ENCODE results near the gene TBCD.

TBCD gene

GRCh38 chr17:82718986-82719685, 32.7 kb upstream of the TBCD start:
- ChIA-PET POLR2A (no interaction called here), CTCF (interaction anchor here (0.8 kb wide), 1 partner anchor 10 kb away, joined by 3 read pairs; no protein-coding TSS in a partner anchor)
- DNase-seq (ENCODE audit: extremely low spot score), result no peak
- TF ChIP-seq, protein P1, sequence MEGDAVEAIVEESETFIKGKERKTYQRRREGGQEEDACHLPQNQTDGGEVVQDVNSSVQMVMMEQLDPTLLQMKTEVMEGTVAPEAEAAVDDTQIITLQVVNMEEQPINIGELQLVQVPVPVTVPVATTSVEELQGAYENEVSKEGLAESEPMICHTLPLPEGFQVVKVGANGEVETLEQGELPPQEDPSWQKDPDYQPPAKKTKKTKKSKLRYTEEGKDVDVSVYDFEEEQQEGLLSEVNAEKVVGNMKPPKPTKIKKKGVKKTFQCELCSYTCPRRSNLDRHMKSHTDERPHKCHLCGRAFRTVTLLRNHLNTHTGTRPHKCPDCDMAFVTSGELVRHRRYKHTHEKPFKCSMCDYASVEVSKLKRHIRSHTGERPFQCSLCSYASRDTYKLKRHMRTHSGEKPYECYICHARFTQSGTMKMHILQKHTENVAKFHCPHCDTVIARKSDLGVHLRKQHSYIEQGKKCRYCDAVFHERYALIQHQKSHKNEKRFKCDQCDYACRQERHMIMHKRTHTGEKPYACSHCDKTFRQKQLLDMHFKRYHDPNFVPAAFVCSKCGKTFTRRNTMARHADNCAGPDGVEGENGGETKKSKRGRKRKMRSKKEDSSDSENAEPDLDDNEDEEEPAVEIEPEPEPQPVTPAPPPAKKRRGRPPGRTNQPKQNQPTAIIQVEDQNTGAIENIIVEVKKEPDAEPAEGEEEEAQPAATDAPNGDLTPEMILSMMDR (IDR thresholded peaks at IDR 0.05; ENCODE audit: control extremely low read depth, extremely low read depth, low read depth, missing control alignments), result no peak

DNA sequence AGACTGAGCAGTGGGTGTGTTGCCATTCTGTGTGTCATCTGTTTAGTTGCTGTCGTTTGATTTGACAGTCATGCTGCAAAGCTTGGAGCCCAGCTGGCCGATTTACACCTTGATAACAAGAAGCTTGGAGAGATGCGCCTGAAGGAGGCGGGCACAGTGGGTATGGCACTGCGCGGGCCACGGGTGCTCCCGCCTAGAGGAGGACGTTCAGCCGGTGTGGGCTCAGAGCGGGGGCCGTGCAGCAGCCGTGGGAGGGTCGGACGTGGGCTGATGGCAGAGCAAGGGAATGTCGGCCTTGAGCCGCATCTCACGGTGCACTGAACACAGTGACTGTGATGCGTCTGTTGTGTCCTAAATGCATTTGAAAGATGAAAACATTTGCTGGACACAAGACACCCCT, 31.7 kb upstream of the TBCD start:
- no peak for DNase-seq (ENCODE audit: extremely low spot score)
- ChIA-PET CTCF (interaction anchor here (0.8 kb wide), 1 partner anchor 9 kb away, joined by 3 read pairs; no protein-coding TSS in a partner anchor), POLR2A (no interaction called here)
- TF ChIP-seq, protein P1 (IDR thresholded peaks at IDR 0.05; ENCODE audit: control extremely low read depth, extremely low read depth, low read depth, missing control alignments), result no peak

GRCh38 chr17:82722341-82723013, 29.4 kb upstream of the TBCD start:
- ChIA-PET CTCF (interaction anchor here (0.9 kb wide), 1 partner anchor 20 kb away, joined by 3 read pairs; no protein-coding TSS in a partner anchor), POLR2A (no interaction called here)
- no peak for DNase-seq (ENCODE audit: extremely low spot score)
- TF ChIP-seq, protein P1 (IDR thresholded peaks at IDR 0.05; ENCODE audit: control extremely low read depth, extremely low read depth, low read depth, missing control alignments), result no peak

- ChIA-PET POLR2A (no interaction called here), CTCF (interaction anchor here (0.9 kb wide), 1 partner anchor 19 kb away, joined by 3 read pairs; no protein-coding TSS in a partner anchor)
- no peak for DNase-seq (ENCODE audit: extremely low spot score)
- TF ChIP-seq, protein P1 (IDR thresholded peaks at IDR 0.05; ENCODE audit: control extremely low read depth, extremely low read depth, low read depth, missing control alignments), result no peak
Measured at GRCh38 chr17:82723169-82723807, 28.6 kb upstream of the TBCD start.

- ChIA-PET CTCF (no interaction called here), POLR2A (no interaction called here)
- TF ChIP-seq, protein P1 (IDR thresholded peaks at IDR 0.05; ENCODE audit: control extremely low read depth, extremely low read depth, low read depth, missing control alignments), result no peak
- no peak for DNase-seq (ENCODE audit: extremely low spot score)
Measured at GRCh38 chr17:82726427-82726826, 25.4 kb upstream of the TBCD start.

- DNase-seq (ENCODE audit: extremely low spot score), result no peak
- CTCF ChIA-PET, result interaction anchor here (1.1 to 1.3 kb wide), 2 partner anchors 10 to 32 kb away, joined by 3 to 4 read pairs; partner anchors contain the start of gene RAB40B
- POLR2A ChIA-PET, result no interaction called here
- TF ChIP-seq, protein P1 (IDR thresholded peaks at IDR 0.05; ENCODE audit: control extremely low read depth, extremely low read depth, low read depth, missing control alignments), result no peak
Measured at GRCh38 chr17:82729479-82730260, 22.2 kb upstream of the TBCD start.
